SK-N-SH (cell line): ENCODE results near the gene OTOS. TPM values are rescaled to one million over a fixed set of nuclear protein-coding genes. Genes with fewer than 3 reads are reported as not detected.

Source experiments
- CTCF ChIA-PET: fragments of 300-600, 350-600 bp; formaldehyde crosslinking; extraction: SDS; loops from one replicate; lab custom pipeline; 2021; lab: Yijun Ruan, JAX
- POLR2A ChIA-PET: fragments of 350-600 bp; sonication (Branson Sonifier 250); formaldehyde crosslinking; extraction: SDS; loops from one replicate; lab custom pipeline; 2020; ENCODE audit warnings: antibody characterized with exemption, inconsistent platforms; lab: Yijun Ruan, JAX
- DNase-seq: peaks from one replicate; pipeline ENCODE4 v3.0.0; 2012
- H2AFZ ChIP-seq: fragments of 200-600 bp; sonication (generic); 2 replicates; pipeline ENCODE4 v1.8.1; 2016; ENCODE audit warnings: antibody characterized with exemption, mild to moderate bottlenecking, low read depth
- H3F3A ChIP-seq: fragments of 200-600 bp; sonication (generic); replicated peaks from 2 replicates; pipeline ENCODE3; 2016; ENCODE audit warnings: antibody characterized with exemption, mild to moderate bottlenecking; ENCODE audit not compliant: insufficient read depth
- H3K27ac ChIP-seq, 2 experiments: fragments of 200-500 bp in 1 of 2; fragments of 200-600 bp in 1 of 2; sonication (Bioruptor generic) in 1 of 2; sonication (generic), shearing (Covaris generic) in 1 of 2; 2 replicates each; pipeline versions ENCODE4 v1.5.1 to v1.6.1; 2014 to 2016; ENCODE audit warnings: low read depth in 2 of 2, inconsistent platforms in 1 of 2, low read length in 1 of 2, mild to moderate bottlenecking in 1 of 2, mixed read lengths in 1 of 2
- H3K27me3 ChIP-seq: fragments of 200-600 bp; sonication (generic), shearing (Covaris generic); 2 replicates; pipeline ENCODE4 v1.6.1; 2016; ENCODE audit warnings: mixed run types; ENCODE audit not compliant: insufficient read depth
- H3K36me3 ChIP-seq, 2 experiments: fragments of 200-500 bp in 1 of 2; fragments of 200-600 bp in 1 of 2; sonication (Bioruptor generic) in 1 of 2; sonication (generic) in 1 of 2; replicated peaks in 1 of 2; 2 replicates each; pipeline versions ENCODE3 to v1.5.1; 2014 to 2016; ENCODE audit warnings: low read length in 1 of 2, mild to moderate bottlenecking in 1 of 2; ENCODE audit not compliant: insufficient read depth in 2 of 2, control insufficient read depth in 1 of 2
- H3K4me1 ChIP-seq, 2 experiments: fragments of 200-500 bp in 1 of 2; fragments of 200-600 bp in 1 of 2; sonication (Bioruptor generic) in 1 of 2; sonication (generic), shearing (Covaris generic) in 1 of 2; 2 replicates each; pipeline versions ENCODE4 v1.5.1 to v1.6.1; 2014 to 2016; ENCODE audit warnings: low read depth in 1 of 2, low read length in 1 of 2, mixed run types in 1 of 2; ENCODE audit not compliant: insufficient read depth in 2 of 2, control insufficient read depth in 1 of 2
- H3K4me2 ChIP-seq: fragments of 200-600 bp; sonication (generic), shearing (Covaris generic); 2 replicates; pipeline ENCODE4 v1.6.1; 2017; ENCODE audit warnings: mixed run types
- H3K4me3 ChIP-seq, 2 experiments: fragments of 200-500 bp in 1 of 2; fragments of 200-600 bp in 1 of 2; sonication (Bioruptor generic) in 1 of 2; sonication (generic), shearing (Covaris generic) in 1 of 2; 2 replicates each; pipeline versions ENCODE4 v1.5.1 to v1.8.1; 2014 to 2016; ENCODE audit warnings: low read depth in 2 of 2, inconsistent platforms in 1 of 2, low read length in 1 of 2, mild to moderate bottlenecking in 1 of 2, mixed read lengths in 1 of 2, moderate library complexity in 1 of 2
- H3K79me2 ChIP-seq: fragments of 200-600 bp; sonication (generic); 2 replicates; pipeline ENCODE4 v1.8.1; 2017; ENCODE audit warnings: mild to moderate bottlenecking; ENCODE audit not compliant: insufficient read depth
- H3K9ac ChIP-seq: fragments of 200-600 bp; sonication (generic); 2 replicates; pipeline ENCODE4 v1.6.1; 2017; ENCODE audit warnings: mixed run types
- H3K9me2 ChIP-seq: fragments of 200-600 bp; sonication (generic); 2 replicates; pipeline ENCODE4 v1.6.1; 2017; ENCODE audit warnings: mixed run types
- H3K9me3 ChIP-seq: fragments of 200-600 bp; sonication (generic); 2 replicates; pipeline ENCODE4 v1.6.1; 2017; ENCODE audit warnings: mixed run types, mild to moderate bottlenecking, moderate library complexity
- H4K20me1 ChIP-seq: fragments of 200-600 bp; sonication (generic); 2 replicates; pipeline ENCODE4 v1.6.1; 2017; ENCODE audit warnings: mild to moderate bottlenecking, mixed run types; ENCODE audit not compliant: insufficient read depth
- ELF1 ChIP-seq: IDR thresholded peaks from 2 replicates; pipeline ENCODE4 v1.4.0; 2012
- EP300 ChIP-seq, 2 experiments: IDR thresholded peaks; 2 replicates each; pipeline versions ENCODE4 v1.4.0 to v1.6.1; 2012; ENCODE audit warnings: borderline replicate concordance in 1 of 2, low read depth in 1 of 2, low read length in 1 of 2
- EZH2phosphoT487 ChIP-seq: fragments of 200-600 bp; sonication (generic); IDR thresholded peaks from 2 replicates; pipeline ENCODE4 v1.6.1; 2017; ENCODE audit warnings: low read depth, mixed run types, mild to moderate bottlenecking, antibody characterized with exemption, moderate library complexity, borderline replicate concordance
- FOSL2 ChIP-seq: IDR thresholded peaks from 2 replicates; pipeline ENCODE4 v1.4.0; 2012; ENCODE audit warnings: low read depth, mild to moderate bottlenecking, moderate library complexity, borderline replicate concordance
- FOXJ3 ChIP-seq: sonication (generic); formaldehyde crosslinking; IDR thresholded peaks from 2 replicates; pipeline ENCODE4 v1.5.1; 2020; ENCODE audit warnings: mild to moderate bottlenecking, missing genetic modification reagents
- FOXM1 ChIP-seq: IDR thresholded peaks from 2 replicates; pipeline ENCODE4 v1.4.0; 2012; ENCODE audit warnings: low read depth, mild to moderate bottlenecking
- JUND ChIP-seq: IDR thresholded peaks from 2 replicates; pipeline ENCODE4 v1.4.0; 2012
- MAX ChIP-seq: IDR thresholded peaks from 2 replicates; pipeline ENCODE4 v1.4.0; 2012; ENCODE audit warnings: low read depth
- MEF2A ChIP-seq: IDR thresholded peaks from 2 replicates; pipeline ENCODE4 v1.4.0; 2012; ENCODE audit warnings: low read depth, borderline replicate concordance
- PBX3 ChIP-seq: IDR thresholded peaks from 2 replicates; pipeline ENCODE4; 2012
- POLR2AphosphoS5 ChIP-seq: IDR thresholded peaks from 2 replicates; pipeline ENCODE4 v1.6.1; 2012; ENCODE audit warnings: low read depth, low read length
- RCOR1 ChIP-seq: fragments of 150-350 bp; IDR thresholded peaks from 2 replicates; pipeline ENCODE4 v1.6.1; 2017; ENCODE audit warnings: antibody characterized with exemption, low read length
- SIN3A ChIP-seq: IDR thresholded peaks from 2 replicates; pipeline ENCODE4 v1.6.1; 2012; ENCODE audit warnings: low read depth, mild to moderate bottlenecking, low read length, moderate library complexity, borderline replicate concordance
- SMC3 ChIP-seq: IDR thresholded peaks from 2 replicates; pipeline ENCODE4 v1.6.1; 2012; ENCODE audit warnings: low read depth, low read length, improper control_type of control experiment
- TAF1 ChIP-seq: IDR thresholded peaks from 2 replicates; pipeline ENCODE4 v1.6.1; 2012; ENCODE audit warnings: low read depth, mild to moderate bottlenecking, low read length, moderate library complexity, borderline replicate concordance
- TEAD4 ChIP-seq: IDR thresholded peaks from 2 replicates; pipeline ENCODE4 v1.4.0; 2012; ENCODE audit warnings: mild to moderate bottlenecking, borderline replicate concordance; ENCODE audit not compliant: insufficient read depth
- USF2 ChIP-seq: fragments of 150-350 bp; IDR thresholded peaks from 2 replicates; pipeline ENCODE4 v1.6.1; 2017; ENCODE audit warnings: antibody characterized with exemption, low read length, low read depth, borderline replicate concordance
- YY1 ChIP-seq: IDR thresholded peaks from 2 replicates; pipeline ENCODE4 v1.4.0; 2012; ENCODE audit warnings: low read depth, mild to moderate bottlenecking
- WGBS: methylation state at CpG from one replicate; pipeline ENCODE4 v1.1.6; 2017; ENCODE audit warnings: low lambda C conversion rate; 5-methylcytosine and 5-hydroxymethylcytosine counted together
- polyA plus RNA-seq, 3 experiments: library from polyadenylated mRNA; depleted of rRNA; stranded (reverse); fragments of >200 nt; gene quantifications; 2 replicates each; pipeline ENCODE4 v1.2.3, GENCODE V29; 2012

The OTOS gene
- polyA plus RNA-seq, 1 of the 3 experiments (the other 2 are of a cell fraction) = not detected

- H3K9me3 ChIP-seq = no peaks in the 10 kb centered on the region
- H3K4me3 ChIP-seq = no peak overlapping the region
- H3K27ac ChIP-seq = no peak overlapping the region
- H3K4me1 ChIP-seq = peaks cover 0 to 17% of the 10 kb centered on the region in 2 experiments; a peak in 1 of 4 replicates
- H2AFZ ChIP-seq = no peak overlapping the region
- CTCF ChIA-PET = interaction anchor here (0.7 to 9.5 kb wide), 29 partner anchors 9 to 296 kb away, joined by 3 to 291 read pairs (median 4); partner anchors contain the start of genes COPS9, GPC1 and OR6B3
- no peaks in the 10 kb centered on the region for H3K9me2 ChIP-seq
- H3K36me3 ChIP-seq = no peaks in the 10 kb centered on the region
- WGBS = 53% methylated on average over 12 of the region's 20 CpGs
- no peak overlapping the region for H3K4me2 ChIP-seq
- no peak overlapping the region for H3K9ac ChIP-seq
- TF ChIP-seq JUND = no peak
- TF ChIP-seq FOSL2 = no peak
- TF ChIP-seq YY1 = no peak
- TF ChIP-seq TAF1 = no peak
- TF ChIP-seq TEAD4 = no peak
- no peak for TF ChIP-seq FOXM1
- TF ChIP-seq FOXJ3 (CRISPR knock-in tag) = no peak
- TF ChIP-seq SIN3A = no peak
- TF ChIP-seq PBX3 = no peak
- no peak for TF ChIP-seq ELF1
- TF ChIP-seq RCOR1 = no peak
- TF ChIP-seq POLR2AphosphoS5 = no peak
- no peak for TF ChIP-seq EP300 (IDR thresholded peaks at IDR 0.05; ENCODE audit: borderline replicate concordance in 1 of 2, low read depth in 1 of 2, low read length in 1 of 2)
- TF ChIP-seq SMC3 = no peak
- no peak for TF ChIP-seq EZH2phosphoT487
- no peak for TF ChIP-seq MEF2A
- TF ChIP-seq USF2 = no peak
- no peak for TF ChIP-seq MAX
- TF ChIP-seq, all 33 proteins: peak for 0
- no peak for DNase-seq
- no peaks in the 10 kb centered on the region for H3F3A ChIP-seq
- no peaks in the 10 kb centered on the region; the same call in 1 of the 2 replicates for H3K27me3 ChIP-seq
- no peaks in the 10 kb centered on the region for H4K20me1 ChIP-seq
- POLR2A ChIA-PET = no interaction called here
- no peaks in the 10 kb centered on the region for H3K79me2 ChIP-seq
Measured at GRCh38 chr2:240144649-240145261, 4.3 kb upstream of the OTOS start.
